DOHH2 (cell line): ENCODE results near the gene PDZRN4.

Experiments
- H3F3A ChIP-seq: fragments of 200-600 bp; sonication (generic), shearing (Covaris generic); 2 replicates; pipeline ENCODE4 v1.6.0; 2016; ENCODE audit warnings: antibody characterized with exemption, mild to moderate bottlenecking; ENCODE audit not compliant: control insufficient read depth, insufficient read depth
- H3K27ac ChIP-seq: fragments of 200-600 bp; sonication (generic); 2 replicates; pipeline ENCODE4 v1.5.1; 2014; ENCODE audit warnings: low read depth, mild to moderate bottlenecking, low read length, moderate library complexity
- H3K27me3 ChIP-seq: fragments of 200-600 bp; sonication (generic); 2 replicates; pipeline ENCODE4 v1.6.1; 2014; ENCODE audit warnings: mild to moderate bottlenecking, low read length, mixed read lengths; ENCODE audit not compliant: control insufficient read depth
- H3K36me3 ChIP-seq: fragments of 200-600 bp; sonication (generic); 2 replicates; pipeline ENCODE4 v1.6.1; 2014; ENCODE audit warnings: mild to moderate bottlenecking, low read length, moderate library complexity, mixed read lengths; ENCODE audit not compliant: control insufficient read depth
- H3K4me1 ChIP-seq: fragments of 200-600 bp; sonication (generic); 2 replicates; pipeline ENCODE4 v1.6.1; 2014; ENCODE audit warnings: mild to moderate bottlenecking, low read length, mixed read lengths; ENCODE audit not compliant: control insufficient read depth
- H3K4me2 ChIP-seq: fragments of 200-600 bp; sonication (generic); 2 replicates; pipeline ENCODE4 v1.6.0; 2014; ENCODE audit warnings: mild to moderate bottlenecking, low read length, moderate library complexity
- H3K4me3 ChIP-seq: fragments of 200-600 bp; sonication (generic); 2 replicates; pipeline ENCODE4 v1.5.1; 2014; ENCODE audit warnings: mild to moderate bottlenecking, low read length, mixed read lengths
- H3K79me2 ChIP-seq: fragments of 200-600 bp; sonication (generic); 2 replicates; pipeline ENCODE4 v1.6.1; 2014; ENCODE audit warnings: mild to moderate bottlenecking, low read length, mixed read lengths; ENCODE audit not compliant: control insufficient read depth
- H3K9me2 ChIP-seq: fragments of 200-600 bp; sonication (generic); replicated peaks from 2 replicates; pipeline ENCODE4 v1.6.1; 2014; ENCODE audit warnings: mild to moderate bottlenecking, low read length, mixed read lengths; ENCODE audit not compliant: control insufficient read depth
- H3K9me3 ChIP-seq: fragments of 200-600 bp; sonication (generic); 2 replicates; pipeline ENCODE4 v1.6.1; 2014; ENCODE audit warnings: antibody characterized with exemption, low read length, mixed read lengths; ENCODE audit not compliant: control insufficient read depth, insufficient read depth
- H4K20me1 ChIP-seq: fragments of 200-600 bp; sonication (generic); 2 replicates; pipeline ENCODE4 v1.6.0; 2014; ENCODE audit warnings: low read depth, mild to moderate bottlenecking, antibody characterized with exemption, low read length, moderate library complexity; ENCODE audit not compliant: control insufficient read depth, insufficient read depth
- EZH2phosphoT487 ChIP-seq: fragments of 200-600 bp; sonication (generic); IDR thresholded peaks from 2 replicates; pipeline ENCODE4 v1.6.1; 2017; ENCODE audit warnings: borderline replicate concordance, mild to moderate bottlenecking, antibody characterized with exemption, low read length, moderate library complexity, mixed read lengths
- TF ChIP-seq, protein P1 (sequence below): fragments of 200-600 bp; sonication (generic); IDR thresholded peaks from one replicate; pipeline ENCODE4 v1.5.1; 2014; ENCODE audit warnings: antibody characterized with exemption, mild to moderate bottlenecking, low read depth, low read length; ENCODE audit not compliant: poor library complexity, severe bottlenecking

PDZRN4 gene

DNA sequence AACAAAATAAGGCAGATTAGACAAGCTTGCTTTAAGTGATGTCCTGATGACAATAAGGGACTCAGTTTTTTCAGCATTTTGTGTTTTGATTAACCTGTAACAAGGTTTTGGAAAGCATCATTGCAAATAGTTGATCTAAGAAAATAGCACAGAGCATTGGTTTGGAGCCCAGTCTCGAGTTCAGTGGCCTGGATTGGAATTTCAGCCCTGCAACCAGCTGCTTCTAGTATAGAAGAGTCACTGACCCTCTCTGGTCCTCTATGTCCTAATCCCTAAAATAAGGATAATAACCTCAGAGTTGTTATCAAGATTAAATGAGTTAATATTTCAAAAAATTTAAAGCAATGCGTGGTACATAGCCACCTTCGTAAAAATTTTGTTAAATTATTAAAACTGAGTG is 25.5 kb downstream of the PDZRN4 start:
- TF ChIP-seq EZH2phosphoT487 = no peak
- TF ChIP-seq, protein P1, sequence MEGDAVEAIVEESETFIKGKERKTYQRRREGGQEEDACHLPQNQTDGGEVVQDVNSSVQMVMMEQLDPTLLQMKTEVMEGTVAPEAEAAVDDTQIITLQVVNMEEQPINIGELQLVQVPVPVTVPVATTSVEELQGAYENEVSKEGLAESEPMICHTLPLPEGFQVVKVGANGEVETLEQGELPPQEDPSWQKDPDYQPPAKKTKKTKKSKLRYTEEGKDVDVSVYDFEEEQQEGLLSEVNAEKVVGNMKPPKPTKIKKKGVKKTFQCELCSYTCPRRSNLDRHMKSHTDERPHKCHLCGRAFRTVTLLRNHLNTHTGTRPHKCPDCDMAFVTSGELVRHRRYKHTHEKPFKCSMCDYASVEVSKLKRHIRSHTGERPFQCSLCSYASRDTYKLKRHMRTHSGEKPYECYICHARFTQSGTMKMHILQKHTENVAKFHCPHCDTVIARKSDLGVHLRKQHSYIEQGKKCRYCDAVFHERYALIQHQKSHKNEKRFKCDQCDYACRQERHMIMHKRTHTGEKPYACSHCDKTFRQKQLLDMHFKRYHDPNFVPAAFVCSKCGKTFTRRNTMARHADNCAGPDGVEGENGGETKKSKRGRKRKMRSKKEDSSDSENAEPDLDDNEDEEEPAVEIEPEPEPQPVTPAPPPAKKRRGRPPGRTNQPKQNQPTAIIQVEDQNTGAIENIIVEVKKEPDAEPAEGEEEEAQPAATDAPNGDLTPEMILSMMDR = no peak
- no peaks in the 10 kb centered on the region for H3K27me3 ChIP-seq
- no peaks in the 10 kb centered on the region for H3K9me2 ChIP-seq
- H3K4me3 ChIP-seq = no peak overlapping the region
- H3K4me1 ChIP-seq = no peaks in the 10 kb centered on the region
- H3K4me2 ChIP-seq = no peak overlapping the region
- no peak overlapping the region for H3K27ac ChIP-seq
- no peaks in the 10 kb centered on the region for H3K79me2 ChIP-seq
- no peaks in the 10 kb centered on the region for H3K36me3 ChIP-seq
- no peaks in the 10 kb centered on the region for H4K20me1 ChIP-seq
- H3K9me3 ChIP-seq = no peaks in the 10 kb centered on the region
- no peaks in the 10 kb centered on the region for H3F3A ChIP-seq

DNA sequence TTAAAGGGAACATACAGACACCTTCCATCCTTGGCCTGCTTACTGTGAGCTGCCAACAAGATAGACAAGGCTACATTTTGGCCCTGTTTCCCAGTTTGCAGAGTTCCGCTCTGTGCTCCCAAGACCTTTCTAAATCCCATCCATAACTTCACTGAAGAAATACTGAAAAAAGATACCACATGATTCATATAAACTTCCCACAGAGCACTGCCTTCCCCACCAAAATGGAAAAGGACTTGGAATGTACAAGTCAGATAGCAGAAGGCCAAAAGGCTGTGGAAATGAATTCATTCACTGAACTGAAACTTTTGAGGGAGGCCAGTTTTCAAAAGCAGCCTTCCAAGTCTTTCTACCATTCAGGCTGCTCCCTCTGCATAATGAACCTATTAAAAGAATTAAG is 29.6 kb downstream of the PDZRN4 start:
- Histone ChIP-seq H3K4me3 (no peak overlapping the region), H3K9me2 (no peaks in the 10 kb centered on the region), H4K20me1 (no peaks in the 10 kb centered on the region), H3F3A (no peaks in the 10 kb centered on the region), H3K79me2 (no peaks in the 10 kb centered on the region), H3K36me3 (no peaks in the 10 kb centered on the region), H3K4me1 (no peaks in the 10 kb centered on the region), H3K27me3 (no peaks in the 10 kb centered on the region), H3K27ac (no peak overlapping the region), H3K9me3 (no peaks in the 10 kb centered on the region), H3K4me2 (no peak overlapping the region)
- TF ChIP-seq, protein P1 = no peak

DNA sequence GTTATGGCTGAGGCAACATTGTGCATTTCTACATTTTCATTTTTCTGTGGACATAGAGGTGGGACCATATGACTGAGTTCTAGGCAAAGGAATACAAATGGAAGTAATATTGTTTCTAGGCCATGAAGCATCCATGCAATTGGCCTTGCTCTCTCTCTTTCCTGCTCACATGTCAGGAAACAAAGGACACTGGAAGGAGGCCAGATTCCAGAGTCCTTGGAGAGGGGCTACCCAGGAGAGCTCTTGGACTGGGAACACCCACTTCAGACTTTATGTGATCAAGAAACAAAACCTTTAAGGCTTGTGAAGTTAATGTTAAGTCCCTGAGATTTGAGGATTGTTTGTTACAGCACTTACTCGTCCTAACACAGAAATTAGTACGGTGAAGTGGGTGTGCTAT is 32.8 kb downstream of the PDZRN4 start:
- Histone ChIP-seq H3K4me3 (no peak overlapping the region), H4K20me1 (no peaks in the 10 kb centered on the region), H3K27ac (no peak overlapping the region), H3K79me2 (no peaks in the 10 kb centered on the region), H3K4me1 (no peaks in the 10 kb centered on the region), H3K9me2 (no peaks in the 10 kb centered on the region), H3K9me3 (no peaks in the 10 kb centered on the region), H3K36me3 (no peaks in the 10 kb centered on the region), H3F3A (no peaks in the 10 kb centered on the region), H3K27me3 (no peaks in the 10 kb centered on the region), H3K4me2 (no peak overlapping the region)
- TF ChIP-seq EZH2phosphoT487 = no peak

DNA sequence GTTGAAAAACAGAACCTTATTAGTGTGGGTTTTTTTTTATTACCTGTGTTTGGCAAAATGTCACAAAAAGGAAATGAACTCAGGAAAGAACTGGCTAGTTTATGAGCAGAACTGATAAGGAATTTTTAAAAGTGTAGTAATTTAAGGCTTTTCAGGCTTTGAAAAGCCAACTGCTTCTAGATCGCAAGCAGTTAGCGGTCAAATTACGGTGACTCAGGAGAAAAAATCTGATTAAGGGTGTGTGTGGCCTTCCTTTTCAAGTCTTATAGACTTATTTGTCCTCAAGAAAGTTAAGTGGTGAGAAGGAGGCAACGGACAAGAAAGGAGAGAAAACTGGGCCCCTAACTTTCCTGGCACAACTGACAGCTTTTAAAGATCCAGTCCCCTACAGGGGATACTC is 33.4 kb downstream of the PDZRN4 start:
- no peaks in the 10 kb centered on the region for H3K4me1 ChIP-seq
- no peaks in the 10 kb centered on the region for H4K20me1 ChIP-seq
- no peak overlapping the region for H3K27ac ChIP-seq
- H3K4me3 ChIP-seq = no peak overlapping the region
- no peaks in the 10 kb centered on the region for H3K9me2 ChIP-seq
- TF ChIP-seq, protein P1 = no peak
- no peak for TF ChIP-seq EZH2phosphoT487
- H3K79me2 ChIP-seq = no peaks in the 10 kb centered on the region
- H3F3A ChIP-seq = no peaks in the 10 kb centered on the region
- H3K36me3 ChIP-seq = no peaks in the 10 kb centered on the region
- no peaks in the 10 kb centered on the region for H3K9me3 ChIP-seq
- H3K4me2 ChIP-seq = no peak overlapping the region
- H3K27me3 ChIP-seq = no peaks in the 10 kb centered on the region
